NCI-H2227 (cell line): ENCODE results near the gene NPAS1.

Experiments
- DNase-seq: peaks from one replicate; lab custom pipeline; 2025; ENCODE audit not compliant: unreplicated experiment; lab: John Stamatoyannopoulos, UW

Gene NPAS1

GRCh38 chr19:47013041-47013517, 6.6 kb upstream of the NPAS1 start:
- DNase-seq, result peak; percentile 71

GRCh38 chr19:47018923-47019322, 714 bp upstream of the NPAS1 start:
- DNase-seq, result no peak

GRCh38 chr19:47020132-47020805, 632 bp downstream of the NPAS1 start:
- no peak for DNase-seq

GRCh38 chr19:47020992-47021496, 1.4 kb downstream of the NPAS1 start:
- DNase-seq, result no peak

GRCh38 chr19:47021536-47022139, 2.0 kb downstream of the NPAS1 start:
- no peak for DNase-seq

GRCh38 chr19:47022140-47022536, 2.5 kb downstream of the NPAS1 start:
- DNase-seq, result no peak

GRCh38 chr19:47022541-47023447, 3.2 kb downstream of the NPAS1 start:
- peak; percentile 67 for DNase-seq

GRCh38 chr19:47023448-47023794, 3.8 kb downstream of the NPAS1 start:
- DNase-seq, result peak; percentile 67

GRCh38 chr19:47024502-47024901, 4.9 kb downstream of the NPAS1 start:
- no peak for DNase-seq

- no peak for DNase-seq
These were observed 6.5 kb downstream of the NPAS1 start for GRCh38 chr19:47026156-47026555.

GRCh38 chr19:47026889-47027288, 7.3 kb downstream of the NPAS1 start:
- DNase-seq, result no peak

GRCh38 chr19:47027586-47028088, 8.0 kb downstream of the NPAS1 start:
- no peak for DNase-seq

- peak; percentile 62 for DNase-seq
These were observed 8.6 kb downstream of the NPAS1 start for GRCh38 chr19:47028195-47028601.

- DNase-seq, result peak; percentile 43
These were observed 12.7 kb downstream of the NPAS1 start for GRCh38 chr19:47032171-47032811.

GRCh38 chr19:47035127-47036096, 15.8 kb downstream of the NPAS1 start:
- DNase-seq, result peak; percentile 84

- peak; percentile 64 for DNase-seq
These were observed 16.5 kb downstream of the NPAS1 start for GRCh38 chr19:47036097-47036651.

- DNase-seq, result no peak
These were observed 18.1 kb downstream of the NPAS1 start for GRCh38 chr19:47037766-47038165.

GRCh38 chr19:47039239-47039874, 19.7 kb downstream of the NPAS1 start:
- no peak for DNase-seq

- no peak for DNase-seq
These were observed 21.2 kb downstream of the NPAS1 start for GRCh38 chr19:47040869-47041268.
